HEK293T (cell line): ENCODE measurements around the gene PTPN11.

ENCODE experiments used
- FOXM1 ChIP-seq: fragments of 450-650 bp; IDR thresholded peaks from 2 replicates; pipeline ENCODE4 v1.6.1; 2017; ENCODE audit warnings: mild to moderate bottlenecking, borderline replicate concordance
- HDGF ChIP-seq: fragments of 450-650 bp; IDR thresholded peaks from 2 replicates; pipeline ENCODE4 v1.6.1; 2017; ENCODE audit warnings: antibody characterized with exemption, borderline replicate concordance

- TF ChIP-seq FOXM1 (no peak), HDGF (no peak)
Measured at GRCh38 chr12:112386726-112387125, 32.0 kb upstream of the PTPN11 start.
